Neural progenitor cell (in vitro differentiated cells): ENCODE results near the gene CERS6.

ENCODE experiments used
- EZH2 ChIP-seq: fragments of 200-600 bp; sonication (generic); IDR thresholded peaks from 2 replicates; pipeline ENCODE4 v1.6.1; 2017; ENCODE audit warnings: antibody characterized with exemption, mild to moderate bottlenecking, moderate library complexity
- EZH2phosphoT487 ChIP-seq: fragments of 200-600 bp; sonication (generic); IDR thresholded peaks from 2 replicates; pipeline ENCODE4 v1.6.1; 2017; ENCODE audit warnings: antibody characterized with exemption
- TF ChIP-seq, protein P1 (sequence below): fragments of 200-600 bp; sonication (generic); IDR thresholded peaks from 2 replicates; pipeline ENCODE4 v1.5.1; 2017; ENCODE audit warnings: antibody characterized with exemption, mild to moderate bottlenecking

- TF ChIP-seq, protein P1, sequence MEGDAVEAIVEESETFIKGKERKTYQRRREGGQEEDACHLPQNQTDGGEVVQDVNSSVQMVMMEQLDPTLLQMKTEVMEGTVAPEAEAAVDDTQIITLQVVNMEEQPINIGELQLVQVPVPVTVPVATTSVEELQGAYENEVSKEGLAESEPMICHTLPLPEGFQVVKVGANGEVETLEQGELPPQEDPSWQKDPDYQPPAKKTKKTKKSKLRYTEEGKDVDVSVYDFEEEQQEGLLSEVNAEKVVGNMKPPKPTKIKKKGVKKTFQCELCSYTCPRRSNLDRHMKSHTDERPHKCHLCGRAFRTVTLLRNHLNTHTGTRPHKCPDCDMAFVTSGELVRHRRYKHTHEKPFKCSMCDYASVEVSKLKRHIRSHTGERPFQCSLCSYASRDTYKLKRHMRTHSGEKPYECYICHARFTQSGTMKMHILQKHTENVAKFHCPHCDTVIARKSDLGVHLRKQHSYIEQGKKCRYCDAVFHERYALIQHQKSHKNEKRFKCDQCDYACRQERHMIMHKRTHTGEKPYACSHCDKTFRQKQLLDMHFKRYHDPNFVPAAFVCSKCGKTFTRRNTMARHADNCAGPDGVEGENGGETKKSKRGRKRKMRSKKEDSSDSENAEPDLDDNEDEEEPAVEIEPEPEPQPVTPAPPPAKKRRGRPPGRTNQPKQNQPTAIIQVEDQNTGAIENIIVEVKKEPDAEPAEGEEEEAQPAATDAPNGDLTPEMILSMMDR = no peak
- TF ChIP-seq EZH2phosphoT487 (no peak), EZH2 (no peak)
Observed at GRCh38 chr2:168805615-168806014, 349.5 kb downstream of the CERS6 start.
